Lower lobe of right lung (tissue), 2 donors: ENCODE measurements around the gene NASP. TPM values are rescaled to one million over a fixed set of nuclear protein-coding genes. Genes with fewer than 3 reads are reported as not detected.

Experiments used
- ATAC-seq, 2 donors: fragments of 200-7000 bp; cut with Tn5 transposase; one replicate each; pipeline ENCODE4 v1.9.1; 2020 to 2022; ENCODE audit warnings: mild to moderate bottlenecking in 2 of 2, moderate library complexity in 2 of 2
- DNase-seq: peaks from one replicate; pipeline ENCODE4 v3.0.0-alpha.2; 2020
- H3K27ac ChIP-seq: fragments of 200-600 bp; one replicate; pipeline ENCODE4 v1.8.0; 2022
- H3K27me3 ChIP-seq: fragments of 200-600 bp; one replicate; pipeline ENCODE4 v1.8.0; 2022; ENCODE audit warnings: low read depth
- H3K36me3 ChIP-seq: fragments of 200-600 bp; one replicate; pipeline ENCODE4 v1.8.0; 2022; ENCODE audit warnings: mild to moderate bottlenecking
- H3K4me1 ChIP-seq: fragments of 200-600 bp; one replicate; pipeline ENCODE4 v1.8.0; 2022
- H3K4me3 ChIP-seq: fragments of 200-600 bp; one replicate; pipeline ENCODE4 v1.8.0; 2022; ENCODE audit warnings: mild to moderate bottlenecking
- H3K9me3 ChIP-seq: fragments of 200-600 bp; one replicate; pipeline ENCODE4 v1.8.0; 2022
- CTCF ChIP-seq: fragments of 200-600 bp; IDR thresholded peaks from one replicate; pipeline ENCODE4 v1.8.0; 2022; ENCODE audit warnings: antibody characterized with exemption, mild to moderate bottlenecking
- intact Hi-C: fragments of 100-400 bp; cut with DNase I; formaldehyde crosslinking; loops from one replicate; pipeline ENCODE4 v1.11.0; 2022
- long read RNA-seq: library from polyadenylated mRNA; unstranded; transcript quantifications from one replicate; pipeline ENCODE4 v2.0.0, GENCODE V29; 2021
- total RNA-seq: library from RNA; stranded (reverse); fragmentation: NEBNext Ultra II Directional; extraction: Animal tissue kit (Norgen Biotek cat#: 25700); gene quantifications from one replicate; pipeline ENCODE4 v1.2.1, GENCODE V29; 2021
- donor health status: DM: no; HTN: yes; CAD: no; lungs with severe emphysema.

The NASP gene, protein sequence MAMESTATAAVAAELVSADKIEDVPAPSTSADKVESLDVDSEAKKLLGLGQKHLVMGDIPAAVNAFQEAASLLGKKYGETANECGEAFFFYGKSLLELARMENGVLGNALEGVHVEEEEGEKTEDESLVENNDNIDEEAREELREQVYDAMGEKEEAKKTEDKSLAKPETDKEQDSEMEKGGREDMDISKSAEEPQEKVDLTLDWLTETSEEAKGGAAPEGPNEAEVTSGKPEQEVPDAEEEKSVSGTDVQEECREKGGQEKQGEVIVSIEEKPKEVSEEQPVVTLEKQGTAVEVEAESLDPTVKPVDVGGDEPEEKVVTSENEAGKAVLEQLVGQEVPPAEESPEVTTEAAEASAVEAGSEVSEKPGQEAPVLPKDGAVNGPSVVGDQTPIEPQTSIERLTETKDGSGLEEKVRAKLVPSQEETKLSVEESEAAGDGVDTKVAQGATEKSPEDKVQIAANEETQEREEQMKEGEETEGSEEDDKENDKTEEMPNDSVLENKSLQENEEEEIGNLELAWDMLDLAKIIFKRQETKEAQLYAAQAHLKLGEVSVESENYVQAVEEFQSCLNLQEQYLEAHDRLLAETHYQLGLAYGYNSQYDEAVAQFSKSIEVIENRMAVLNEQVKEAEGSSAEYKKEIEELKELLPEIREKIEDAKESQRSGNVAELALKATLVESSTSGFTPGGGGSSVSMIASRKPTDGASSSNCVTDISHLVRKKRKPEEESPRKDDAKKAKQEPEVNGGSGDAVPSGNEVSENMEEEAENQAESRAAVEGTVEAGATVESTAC
- total RNA-seq = 50.0 TPM
- long read RNA-seq, transcript NASP-202 (14 exons, 1,538 nt) = major isoform, 7 of 14 reads
- long read RNA-seq, partial matches to known transcripts = 1 of 14 reads
- long read RNA-seq, other reads (novel, unspliced or antisense) = 2 of 14 reads

- H3K4me1 ChIP-seq = peaks cover 23% of the 10 kb centered on the region
- H3K4me3 ChIP-seq = peak within 1 kb of the TSS; percentile 100
- intact Hi-C loops = no loop called here
- no peaks in the 10 kb centered on the region for H3K27me3 ChIP-seq
- no peak for TF ChIP-seq CTCF
- no peaks in the 10 kb centered on the region for H3K36me3 ChIP-seq
- ATAC-seq = peak; percentile 93 to 94
- no peaks in the 10 kb centered on the region for H3K9me3 ChIP-seq
- DNase-seq = peak; percentile 93
- peak within 1 kb of the TSS; percentile 96 for H3K27ac ChIP-seq
These were observed at the start of gene NASP for GRCh38 chr1:45583666-45584350. TSS of gene NASP (plus strand) at chr1:45584041. CDS start at chr1:45584147, 106 bp downstream.

GRCh38 chr1:45535988-45536766, 47.7 kb upstream of the NASP start:
- Histone ChIP-seq H3K9me3 (no peaks in the 10 kb centered on the region), H3K4me3 (no peak overlapping the region), H3K27ac (no peak overlapping the region), H3K36me3 (no peaks in the 10 kb centered on the region), H3K4me1 (no peaks in the 10 kb centered on the region), H3K27me3 (no peaks in the 10 kb centered on the region)
- DNase-seq (no peak), ATAC-seq (no peak)
- intact Hi-C loops = no loop called here
- no peak for TF ChIP-seq CTCF

DNA sequence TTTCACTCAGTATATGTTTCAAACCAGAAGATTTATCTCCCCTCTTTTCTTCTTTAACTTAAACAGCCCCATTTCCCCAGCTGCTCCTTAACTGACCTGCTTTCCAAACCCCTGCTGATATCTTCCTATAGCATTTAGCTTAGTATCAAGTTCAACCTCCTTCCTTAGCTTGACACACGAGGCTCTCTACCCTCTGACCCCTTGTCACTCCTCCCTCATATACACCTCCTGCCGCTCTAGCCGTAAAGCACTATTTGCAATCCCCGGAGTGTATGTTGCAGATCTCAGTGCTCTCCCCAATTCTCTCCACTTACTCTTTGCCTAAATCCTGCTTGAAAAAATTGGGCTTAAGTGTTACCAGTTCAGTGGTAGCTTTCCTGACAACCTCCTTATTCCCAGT, 47.0 kb upstream of the NASP start:
- TF ChIP-seq CTCF = no peak
- no peak overlapping the region for H3K27ac ChIP-seq
- no peak for ATAC-seq
- intact Hi-C loops = no loop called here
- H3K4me1 ChIP-seq = no peaks in the 10 kb centered on the region
- H3K36me3 ChIP-seq = no peaks in the 10 kb centered on the region
- DNase-seq = no peak
- no peaks in the 10 kb centered on the region for H3K9me3 ChIP-seq
- no peak overlapping the region for H3K4me3 ChIP-seq
- no peaks in the 10 kb centered on the region for H3K27me3 ChIP-seq

DNA sequence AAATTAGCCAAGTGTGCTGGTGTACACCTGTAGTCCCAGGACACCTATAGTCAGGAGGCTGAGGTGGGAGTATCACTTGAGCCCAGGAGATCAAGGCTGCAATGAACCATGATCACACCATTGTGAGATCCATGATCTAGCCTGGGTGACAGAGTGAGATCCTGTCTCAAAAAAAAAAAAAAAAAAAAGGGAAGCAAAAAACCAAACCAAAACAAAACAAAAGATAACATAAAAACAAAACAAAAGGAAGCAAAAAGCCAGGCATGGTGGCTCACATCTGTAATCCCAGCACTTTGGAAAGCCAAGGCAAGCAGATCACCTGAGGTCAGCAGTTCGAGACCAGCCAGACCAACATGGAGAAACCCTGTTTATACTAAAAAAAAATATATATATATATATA, 42.6 kb upstream of the NASP start:
- H3K9me3 ChIP-seq = no peaks in the 10 kb centered on the region
- DNase-seq (no peak), ATAC-seq (no peak)
- no peak for TF ChIP-seq CTCF
- no peak overlapping the region for H3K4me3 ChIP-seq
- intact Hi-C loops = no loop called here
- H3K27me3 ChIP-seq = no peaks in the 10 kb centered on the region
- peaks cover 29% of the 10 kb centered on the region for H3K4me1 ChIP-seq
- no peak overlapping the region for H3K27ac ChIP-seq
- H3K36me3 ChIP-seq = no peaks in the 10 kb centered on the region

- Histone ChIP-seq H3K27ac (no peak overlapping the region), H3K27me3 (no peaks in the 10 kb centered on the region), H3K9me3 (no peaks in the 10 kb centered on the region), H3K4me1 (peaks cover 29% of the 10 kb centered on the region), H3K36me3 (no peaks in the 10 kb centered on the region), H3K4me3 (no peak overlapping the region)
- intact Hi-C loops = no loop called here
- ATAC-seq (peak; percentile 51 to 68), DNase-seq (peak; percentile 47)
- TF ChIP-seq CTCF = no peak
These were observed 41.2 kb upstream of the NASP start for GRCh38 chr1:45542591-45542990.
